ENCODE results near the gene IGFBP4. TPM values are rescaled to one million over a fixed set of nuclear protein-coding genes. Genes with fewer than 3 reads are reported as not detected.

IGFBP4 gene
- total RNA-seq, 4 donors from 2014 or later: 675 to 1,301 (median 748) TPM

- 84 to 85% methylated on average over 4 of the region's 4 CpGs for WGBS, 2 donors
- Histone ChIP-seq H3K27me3 (no peaks in the 10 kb centered on the region), H3K4me3 (no peak overlapping the region), H3K27ac (peak overlapping the region in 1 of 4 donors; percentile 92), H3K36me3 (no peaks in the 10 kb centered on the region), H3K9me3 (no peaks in the 10 kb centered on the region), H3K4me1 (peaks cover 0 to 38% (median 10%) of the 10 kb centered on the region in 4 donors)
- TF ChIP-seq POLR2A (IDR thresholded peaks at IDR 0.05) (no peak), EP300 (IDR thresholded peaks at IDR 0.05) (no peak)
- TF ChIP-seq, protein P1, sequence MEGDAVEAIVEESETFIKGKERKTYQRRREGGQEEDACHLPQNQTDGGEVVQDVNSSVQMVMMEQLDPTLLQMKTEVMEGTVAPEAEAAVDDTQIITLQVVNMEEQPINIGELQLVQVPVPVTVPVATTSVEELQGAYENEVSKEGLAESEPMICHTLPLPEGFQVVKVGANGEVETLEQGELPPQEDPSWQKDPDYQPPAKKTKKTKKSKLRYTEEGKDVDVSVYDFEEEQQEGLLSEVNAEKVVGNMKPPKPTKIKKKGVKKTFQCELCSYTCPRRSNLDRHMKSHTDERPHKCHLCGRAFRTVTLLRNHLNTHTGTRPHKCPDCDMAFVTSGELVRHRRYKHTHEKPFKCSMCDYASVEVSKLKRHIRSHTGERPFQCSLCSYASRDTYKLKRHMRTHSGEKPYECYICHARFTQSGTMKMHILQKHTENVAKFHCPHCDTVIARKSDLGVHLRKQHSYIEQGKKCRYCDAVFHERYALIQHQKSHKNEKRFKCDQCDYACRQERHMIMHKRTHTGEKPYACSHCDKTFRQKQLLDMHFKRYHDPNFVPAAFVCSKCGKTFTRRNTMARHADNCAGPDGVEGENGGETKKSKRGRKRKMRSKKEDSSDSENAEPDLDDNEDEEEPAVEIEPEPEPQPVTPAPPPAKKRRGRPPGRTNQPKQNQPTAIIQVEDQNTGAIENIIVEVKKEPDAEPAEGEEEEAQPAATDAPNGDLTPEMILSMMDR (IDR thresholded peaks at IDR 0.05): no peak
- DNase-seq (ENCODE audit: low spot score in 2 of 2): no peak
Observed at GRCh38 chr17:40483679-40484078, 40.4 kb downstream of the IGFBP4 start.

GRCh38 chr17:40484285-40484972 is 41.2 kb downstream of the IGFBP4 start:
- WGBS, 2 donors: 89% methylated on average over 18 of the region's 18 CpGs
- peaks cover 0 to 38% (median 10%) of the 10 kb centered on the region in 4 donors for H3K4me1 ChIP-seq
- no peaks in the 10 kb centered on the region for H3K27me3 ChIP-seq
- DNase-seq (ENCODE audit: low spot score in 2 of 2): no peak
- H3K4me3 ChIP-seq: no peak overlapping the region
- H3K36me3 ChIP-seq: no peaks in the 10 kb centered on the region
- peak overlapping the region in 2 of 4 donors; percentile 85 to 92 for H3K27ac ChIP-seq
- TF ChIP-seq POLR2A (IDR thresholded peaks at IDR 0.05) (no peak), EP300 (IDR thresholded peaks at IDR 0.05) (no peak)
- TF ChIP-seq, protein P1 (IDR thresholded peaks at IDR 0.05): no peak
- H3K9me3 ChIP-seq: no peaks in the 10 kb centered on the region

- Histone ChIP-seq H3K9me3 (no peaks in the 10 kb centered on the region), H3K27ac (peak overlapping the region; percentile 60 to 92 (median 80)), H3K36me3 (no peaks in the 10 kb centered on the region), H3K4me1 (peaks cover 0 to 42% (median 15%) of the 10 kb centered on the region in 4 donors), H3K27me3 (no peaks in the 10 kb centered on the region), H3K4me3 (no peak overlapping the region)
- no peak for DNase-seq (ENCODE audit: low spot score in 2 of 2)
- WGBS, 2 donors: 75 to 81% methylated on average over 7 of the region's 7 CpGs
- TF ChIP-seq POLR2A (IDR thresholded peaks at IDR 0.05): no peak
- TF ChIP-seq, protein P1 (IDR thresholded peaks at IDR 0.05): no peak
- no peak for TF ChIP-seq EP300 (IDR thresholded peaks at IDR 0.05)
Observed at GRCh38 chr17:40484973-40485530, 41.8 kb downstream of the IGFBP4 start.

GRCh38 chr17:40485851-40486521 is 42.7 kb downstream of the IGFBP4 start:
- Histone ChIP-seq H3K4me3 (no peak overlapping the region), H3K27ac (peak overlapping the region; percentile 60 to 92 (median 80)), H3K4me1 (peaks cover 0 to 46% (median 15%) of the 10 kb centered on the region in 4 donors), H3K27me3 (no peaks in the 10 kb centered on the region), H3K36me3 (no peaks in the 10 kb centered on the region), H3K9me3 (no peaks in the 10 kb centered on the region)
- TF ChIP-seq, protein P1 (IDR thresholded peaks at IDR 0.05): no peak
- TF ChIP-seq POLR2A (IDR thresholded peaks at IDR 0.05) (peak in 1 of 2 donors; percentile 29), EP300 (IDR thresholded peaks at IDR 0.05) (peak; percentile 45 to 86)
- 28% methylated on average over 17 of the region's 17 CpGs for WGBS, 2 donors
- DNase-seq (ENCODE audit: low spot score in 2 of 2): peak; percentile 53 to 80

All from tibial nerve (tissue), 4 donors.